RWPE2 (cell line): ENCODE data around the gene ASB1.

ENCODE experiments used
- ATAC-seq: fragments of 200-7000 bp; cut with Tn5 transposase; 3 replicates; pipeline ENCODE4 v1.9.1; 2021; ENCODE audit warnings: low read depth
- DNase-seq: peaks from one replicate; pipeline ENCODE4 v3.0.0-alpha.2; 2020; ENCODE audit warnings: low spot score
- H3K27ac ChIP-seq: fragments of 450-650 bp; 2 replicates; pipeline ENCODE4 v1.5.1; 2017; ENCODE audit warnings: mild to moderate bottlenecking; ENCODE audit not compliant: poor library complexity, severe bottlenecking
- H3K27me3 ChIP-seq: fragments of 250-450 bp; sonication (Bioruptor Pico); 2 replicates; pipeline ENCODE4 v1.5.1; 2021; ENCODE audit warnings: mild to moderate bottlenecking, moderate library complexity; ENCODE audit not compliant: insufficient read depth, poor library complexity, severe bottlenecking
- H3K36me3 ChIP-seq: fragments of 250-450 bp; sonication (Bioruptor Pico); 2 replicates; pipeline ENCODE4 v1.5.1; 2020; ENCODE audit warnings: low read depth, mild to moderate bottlenecking, moderate library complexity
- H3K4me1 ChIP-seq: fragments of 250-450 bp; sonication (Bioruptor Pico); 2 replicates; pipeline ENCODE4 v1.5.1; 2021; ENCODE audit warnings: mild to moderate bottlenecking, moderate library complexity; ENCODE audit not compliant: insufficient read depth, poor library complexity, severe bottlenecking
- H3K4me3 ChIP-seq: fragments of 250-450 bp; sonication (Bioruptor Pico); 2 replicates; pipeline ENCODE4 v1.5.1; 2021; ENCODE audit warnings: mild to moderate bottlenecking, moderate library complexity; ENCODE audit not compliant: severe bottlenecking
- H3K9me3 ChIP-seq: fragments of 250-450 bp; sonication (Bioruptor Pico); 2 replicates; pipeline ENCODE4 v1.5.1; 2021; ENCODE audit warnings: mild to moderate bottlenecking, moderate library complexity; ENCODE audit not compliant: severe bottlenecking
- CTCF ChIP-seq: fragments of 450-650 bp; IDR thresholded peaks from one replicate; pipeline ENCODE4 v1.5.1; 2017; ENCODE audit warnings: mild to moderate bottlenecking, moderate library complexity; ENCODE audit not compliant: poor library complexity, severe bottlenecking

ASB1 gene

DNA sequence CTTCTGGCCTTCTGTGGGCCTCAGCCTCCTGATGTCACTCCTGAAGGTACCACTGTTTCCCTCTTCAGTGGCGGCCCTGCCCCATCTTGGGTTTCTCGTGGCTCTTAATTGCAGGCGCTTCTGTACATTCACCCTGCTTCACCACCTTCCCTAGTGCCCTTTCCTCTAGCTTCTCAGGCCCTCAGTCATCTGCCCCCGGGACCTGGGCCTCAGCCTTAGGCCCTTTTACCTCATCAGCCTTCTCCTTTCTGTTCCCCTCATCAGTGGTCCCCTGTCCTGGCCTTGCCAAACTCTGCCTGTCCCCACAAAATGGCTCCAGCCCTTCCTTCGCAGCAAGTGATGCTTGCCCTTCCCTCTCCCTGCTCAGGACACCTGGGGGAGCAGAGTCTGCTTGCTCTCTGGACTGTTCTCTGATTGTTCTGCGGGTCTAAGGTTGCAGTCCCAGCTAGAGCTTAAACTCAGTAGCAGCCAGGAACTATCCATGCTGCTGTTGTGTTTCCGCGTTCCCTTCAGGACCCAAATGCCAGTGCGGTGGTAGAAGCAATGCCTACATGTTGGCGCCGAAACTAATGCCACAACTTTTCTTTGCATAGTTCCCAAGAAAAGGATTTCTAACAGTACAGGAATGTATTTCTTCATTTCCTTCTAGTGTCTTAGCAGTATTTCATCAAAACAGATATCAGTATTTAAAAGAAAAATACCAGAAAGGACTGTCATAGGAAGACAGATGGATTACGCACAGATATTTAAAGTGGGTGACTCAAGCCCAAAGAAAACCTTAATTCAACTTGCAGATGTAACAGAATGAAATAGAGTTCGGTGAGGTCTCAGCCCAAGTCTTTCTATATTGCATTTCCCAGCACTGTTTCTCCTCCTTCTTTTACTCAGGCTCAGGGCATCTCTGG is 7.5 kb downstream of the ASB1 start:
- ATAC-seq (peak; percentile 67), DNase-seq (no peak)
- no peaks in the 10 kb centered on the region for H3K27me3 ChIP-seq
- TF ChIP-seq CTCF: no peak
- peak overlapping the region; percentile 100 for H3K27ac ChIP-seq
- H3K36me3 ChIP-seq: peaks cover 97% of the 10 kb centered on the region
- peaks cover 87% of the 10 kb centered on the region for H3K4me1 ChIP-seq
- H3K9me3 ChIP-seq: no peaks in the 10 kb centered on the region
- H3K4me3 ChIP-seq: no peak overlapping the region

DNA sequence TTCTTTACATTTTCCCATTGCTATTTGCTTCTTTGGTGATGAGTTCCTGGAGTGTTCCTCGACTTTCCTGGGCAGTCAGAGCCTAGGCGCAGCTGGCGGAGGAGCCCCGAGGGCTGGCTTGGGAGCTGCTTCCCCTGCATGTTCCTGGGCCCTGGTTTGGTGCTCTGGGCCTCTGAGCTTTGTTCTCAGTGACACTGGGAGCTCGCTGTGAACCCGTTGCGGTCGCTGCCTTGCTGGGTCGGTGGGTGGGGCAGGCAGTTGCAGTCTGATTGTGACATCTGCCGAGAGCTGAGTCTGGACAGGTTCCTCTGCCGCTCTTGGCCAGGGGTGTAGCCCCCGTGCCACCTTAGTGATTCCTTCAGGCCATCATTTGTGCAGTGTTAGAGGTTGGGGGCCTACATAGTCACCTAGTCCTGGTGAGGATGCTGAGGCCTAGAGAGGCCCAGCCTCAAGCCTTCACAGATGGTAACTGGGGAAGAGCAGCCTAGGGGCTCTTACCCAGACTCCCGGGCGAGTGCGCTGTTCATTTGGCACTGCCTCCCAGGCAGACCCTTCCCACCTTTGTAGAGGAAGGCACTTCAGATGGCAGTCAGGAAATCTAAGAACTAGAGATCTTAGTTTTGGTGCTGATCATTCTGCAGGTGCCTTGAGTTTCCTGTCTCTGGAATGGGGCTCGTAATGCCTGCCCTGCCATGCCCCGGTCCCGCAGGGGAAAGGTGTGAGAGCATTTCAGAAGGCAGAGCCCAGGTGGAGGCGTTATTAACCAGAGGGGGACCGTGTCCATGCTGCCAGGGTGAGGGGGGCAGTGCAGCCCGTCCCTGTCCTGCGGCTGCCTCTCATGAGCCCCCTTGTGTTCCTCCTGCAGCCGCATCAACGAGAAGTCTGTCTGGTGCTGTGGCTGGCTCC is 8.4 kb downstream of the ASB1 start:
- peak; percentile 90 for DNase-seq
- Histone ChIP-seq H3K36me3 (peaks cover 93% of the 10 kb centered on the region), H3K4me1 (peaks cover 88% of the 10 kb centered on the region), H3K9me3 (no peaks in the 10 kb centered on the region), H3K27ac (peak overlapping the region; percentile 100), H3K4me3 (no peak overlapping the region), H3K27me3 (no peaks in the 10 kb centered on the region)
- no peak for TF ChIP-seq CTCF
- peak; percentile 44 for ATAC-seq

DNA sequence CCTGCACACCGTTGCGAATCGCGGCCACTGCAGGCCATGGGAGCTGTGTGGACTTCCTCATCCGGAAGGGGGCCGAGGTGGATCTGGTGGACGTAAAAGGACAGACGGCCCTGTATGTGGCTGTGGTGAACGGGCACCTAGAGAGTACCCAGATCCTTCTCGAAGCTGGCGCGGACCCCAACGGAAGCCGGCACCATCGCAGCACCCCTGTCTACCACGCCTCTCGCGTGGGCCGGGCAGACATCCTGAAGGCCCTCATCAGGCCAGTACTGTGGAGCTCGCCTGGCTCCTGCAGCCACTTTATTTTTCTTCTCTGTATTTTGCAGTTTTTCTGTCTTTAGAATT is 9.0 kb downstream of the ASB1 start:
- Histone ChIP-seq H3K4me3 (no peak overlapping the region), H3K9me3 (no peaks in the 10 kb centered on the region), H3K27ac (peak overlapping the region; percentile 100), H3K36me3 (peaks cover 93% of the 10 kb centered on the region), H3K27me3 (no peaks in the 10 kb centered on the region), H3K4me1 (peaks cover 89% of the 10 kb centered on the region)
- no peak for TF ChIP-seq CTCF
- DNase-seq (no peak), ATAC-seq (no peak)

GRCh38 chr2:238438856-238439849 is 12.4 kb downstream of the ASB1 start:
- peak; percentile 95 for DNase-seq
- Histone ChIP-seq H3K9me3 (no peaks in the 10 kb centered on the region), H3K36me3 (peaks cover 93% of the 10 kb centered on the region), H3K4me1 (peaks cover 82% of the 10 kb centered on the region), H3K27me3 (no peaks in the 10 kb centered on the region), H3K27ac (peak overlapping the region; percentile 100), H3K4me3 (no peak overlapping the region)
- TF ChIP-seq CTCF: no peak
- peak; percentile 82 for ATAC-seq
